Esophagus squamous epithelium (tissue), 4 donors: Measurements from ENCODE around the gene RNLS.

Source experiments
- CTCF ChIP-seq, 6 experiments: fragments of 450-650 bp in 4 of 6; fragments of 200-600 bp in 2 of 6; sonication (generic) in 2 of 6; IDR thresholded peaks; one replicate each; pipeline ENCODE4 v1.5.1; 2016 to 2019; ENCODE audit warnings: antibody characterized with exemption in 6 of 6, mild to moderate bottlenecking in 4 of 6, moderate library complexity in 4 of 6
- POLR2A ChIP-seq, 4 donors: fragments of 450-650 bp; IDR thresholded peaks; one replicate each; pipeline ENCODE4 v1.6.1; 2017; ENCODE audit warnings: antibody characterized with exemption in 4 of 4, mild to moderate bottlenecking in 4 of 4, moderate library complexity in 3 of 4

- no peak for TF ChIP-seq POLR2A (IDR thresholded peaks at IDR 0.05)
- TF ChIP-seq CTCF (IDR thresholded peaks at IDR 0.05), result no peak
These were observed 75.7 kb downstream of the RNLS start for GRCh38 chr10:88507404-88507803.
